ENCODE data around the gene TBCA.

Gene TBCA

GRCh38 chr5:77775790-77776553 is at the start of gene TBCA:
Gene TBCA (minus strand): TSS chr5:77776339. CDS start chr5:77776257, 82 bp downstream.
- peak; percentile 91 for DNase-seq (ENCODE audit: low spot score)
- peak within 1 kb of the TSS; percentile 90 to 98 for H3K27ac ChIP-seq
- peak within 1 kb of the TSS; percentile 87 for H3K4me3 ChIP-seq
- TF ChIP-seq CTCF (IDR thresholded peaks at IDR 0.05), result no peak

- no peak for TF ChIP-seq CTCF (IDR thresholded peaks at IDR 0.05)
- no peak overlapping the region for H3K27ac ChIP-seq
- H3K4me3 ChIP-seq, result no peak overlapping the region
- DNase-seq (ENCODE audit: low spot score), result no peak
Measured at GRCh38 chr5:77824981-77825380, 48.8 kb upstream of the TBCA start.

- no peak for DNase-seq (ENCODE audit: low spot score)
- no peak for TF ChIP-seq CTCF (IDR thresholded peaks at IDR 0.05)
- H3K27ac ChIP-seq, result no peak overlapping the region
- no peak overlapping the region for H3K4me3 ChIP-seq
Measured at GRCh38 chr5:77816686-77817085, 40.5 kb upstream of the TBCA start.

- no peak for DNase-seq (ENCODE audit: low spot score)
- no peak overlapping the region for H3K4me3 ChIP-seq
- no peak overlapping the region for H3K27ac ChIP-seq
- no peak for TF ChIP-seq CTCF (IDR thresholded peaks at IDR 0.05)
Measured at GRCh38 chr5:77812926-77813589, 36.9 kb upstream of the TBCA start.

- Histone ChIP-seq H3K27ac (no peak overlapping the region), H3K4me3 (no peak overlapping the region)
- no peak for TF ChIP-seq CTCF (IDR thresholded peaks at IDR 0.05)
- no peak for DNase-seq (ENCODE audit: low spot score)
Measured at GRCh38 chr5:77806213-77806843, 30.2 kb upstream of the TBCA start.

- H3K27ac ChIP-seq, result no peak overlapping the region
- no peak for TF ChIP-seq CTCF (IDR thresholded peaks at IDR 0.05)
- no peak overlapping the region for H3K4me3 ChIP-seq
- DNase-seq (ENCODE audit: low spot score), result no peak
Measured at GRCh38 chr5:77798456-77798855, 22.3 kb upstream of the TBCA start.

Measured in coronary artery (tissue), 2 donors.